GM04503 (cell line): ENCODE data around the gene MRPS16.

Source experiments
- DNase-seq: peaks from one replicate; pipeline ENCODE4 v3.0.0-alpha.2; 2012; ENCODE audit warnings: low read depth

The MRPS16 gene

DNA sequence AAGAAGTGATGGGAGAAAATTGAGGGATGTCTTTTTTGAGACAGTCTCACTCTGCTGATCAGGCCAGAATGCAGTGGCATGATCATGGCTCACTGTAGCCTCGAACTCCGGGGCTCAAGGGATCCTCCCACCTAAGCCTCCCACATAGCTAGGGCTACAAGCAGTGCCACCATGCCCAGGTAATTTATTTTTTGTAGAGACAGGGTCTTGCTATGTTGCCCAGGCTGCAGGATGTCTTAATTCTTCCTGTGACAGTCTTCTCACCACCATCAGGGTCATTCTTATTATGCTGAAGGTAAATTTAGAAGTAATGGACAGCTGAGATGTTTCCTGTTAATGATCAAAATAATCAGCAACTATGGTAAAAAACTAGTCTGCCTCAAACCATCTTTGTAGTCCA, 12.5 kb downstream of the MRPS16 start:
- DNase-seq: no peak

DNA sequence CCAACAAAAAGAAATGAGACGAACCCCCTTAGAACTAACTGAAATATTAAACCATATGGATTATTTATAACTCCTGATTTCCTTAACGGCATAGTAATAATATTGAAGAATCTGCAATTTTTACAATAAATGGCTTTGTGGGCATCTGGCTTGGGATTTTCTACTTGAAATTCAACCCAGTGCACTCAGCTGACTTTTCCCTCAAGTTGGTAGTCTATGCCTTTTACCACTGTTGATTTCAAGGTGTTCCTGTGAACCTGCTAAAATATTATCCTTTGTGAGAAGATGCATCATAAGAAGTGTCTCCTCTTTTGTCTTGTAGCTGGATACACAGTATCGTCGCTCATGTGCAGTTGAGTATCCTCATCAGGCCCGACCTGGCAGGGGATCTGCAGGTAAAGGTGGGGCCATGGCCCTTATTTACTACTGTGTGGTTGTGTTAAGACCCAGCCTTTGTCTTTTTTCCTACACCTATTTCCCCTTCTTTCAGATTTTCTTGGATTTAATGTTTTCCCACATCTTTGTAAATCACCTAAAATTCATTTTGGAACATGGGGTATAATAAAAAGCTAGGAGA, 13.4 kb downstream of the MRPS16 start:
- no peak for DNase-seq

DNA sequence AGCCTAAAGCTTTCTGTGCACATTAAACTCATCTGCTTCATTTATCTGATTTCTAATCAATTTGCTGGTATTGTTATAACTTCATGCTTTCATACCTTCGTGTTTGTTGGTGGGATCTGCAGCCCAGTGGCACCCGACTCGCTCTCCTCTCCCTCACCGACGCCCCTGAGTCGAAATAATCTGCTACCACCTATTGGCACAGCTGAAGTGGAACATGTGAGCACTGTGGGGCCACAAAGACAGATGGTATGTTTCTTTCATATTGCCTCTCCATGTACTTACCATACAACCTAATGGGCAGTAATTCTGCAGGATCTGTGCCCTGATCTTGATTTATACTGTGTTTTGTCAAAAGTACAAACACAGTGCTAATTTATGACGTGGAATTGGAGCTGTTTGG, 17.7 kb downstream of the MRPS16 start:
- no peak for DNase-seq

DNA sequence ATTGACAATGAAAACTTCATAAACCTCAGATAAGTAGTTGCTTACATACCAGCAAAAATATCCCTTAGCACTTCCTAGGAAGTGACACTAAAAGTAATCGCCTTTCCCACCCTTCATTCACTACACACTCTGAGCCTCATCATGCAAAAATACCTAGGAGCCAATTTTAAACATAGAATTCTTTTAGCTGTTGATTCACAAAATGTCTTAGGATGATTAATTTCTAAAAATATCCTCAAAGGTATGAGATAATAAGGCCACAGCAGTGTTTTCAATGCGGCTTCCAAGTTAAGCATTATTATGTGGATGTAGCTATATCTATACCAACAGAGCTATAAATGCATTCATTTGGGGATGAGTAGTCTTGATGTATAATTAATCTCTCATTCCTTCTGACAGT, 18.6 kb downstream of the MRPS16 start:
- DNase-seq: no peak

DNA sequence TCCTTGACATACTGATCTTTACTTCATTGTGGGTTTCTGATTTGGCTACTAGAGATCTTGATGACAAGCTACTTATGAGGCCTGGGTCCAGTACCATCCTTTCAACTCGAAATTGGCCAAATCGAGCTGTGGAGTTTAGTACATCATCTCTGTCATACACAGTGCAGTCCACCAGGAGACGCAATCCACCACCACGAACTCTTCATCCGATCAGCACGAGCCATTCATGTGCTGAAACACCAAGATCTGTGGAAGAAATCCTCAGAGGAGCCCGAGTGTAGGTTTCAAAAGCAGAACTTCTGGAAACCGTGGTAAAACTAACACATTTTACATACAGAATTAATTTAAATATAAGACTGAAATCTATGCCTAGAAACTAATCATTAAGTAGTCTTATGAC, 19.6 kb downstream of the MRPS16 start:
- DNase-seq: no peak

DNA sequence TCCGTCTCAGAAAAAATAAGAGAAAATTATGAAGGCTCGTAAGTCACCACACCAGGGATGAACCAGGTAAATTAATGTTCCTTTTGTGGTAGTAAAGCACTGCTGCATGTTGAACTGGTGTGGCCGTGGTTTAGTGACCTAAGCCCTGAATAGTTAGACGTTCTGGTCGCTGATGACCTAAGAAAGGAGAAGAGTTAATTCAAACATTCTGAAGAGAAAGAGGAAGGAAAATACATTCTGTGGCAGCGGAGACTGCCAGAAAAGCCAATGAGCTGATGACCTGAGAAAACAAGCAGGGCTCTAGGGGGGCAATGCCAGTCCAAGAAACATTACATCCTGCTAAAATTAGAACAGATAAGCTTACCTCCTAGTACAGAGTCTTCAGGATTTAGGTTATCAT, 22.9 kb downstream of the MRPS16 start:
- no peak for DNase-seq

DNA sequence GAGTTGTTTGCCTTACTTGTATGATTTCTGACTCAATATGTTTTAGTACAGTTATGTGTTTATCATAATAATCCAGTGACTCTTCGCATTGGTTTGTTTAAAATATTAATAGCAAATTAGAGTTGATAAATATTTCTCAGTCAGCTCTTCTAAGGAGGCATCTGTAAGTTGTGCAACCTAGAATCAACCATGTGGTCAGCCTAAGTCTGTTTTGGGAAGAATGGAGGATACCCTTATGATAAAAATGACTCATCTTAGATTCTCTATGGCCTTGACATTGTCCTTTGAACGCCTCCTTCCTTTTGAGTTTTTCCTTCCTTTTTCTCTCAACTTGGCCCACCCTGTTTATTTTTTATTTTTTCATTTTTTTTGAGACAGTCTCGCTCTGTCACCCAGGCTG, 24.2 kb downstream of the MRPS16 start:
- DNase-seq: no peak

DNA sequence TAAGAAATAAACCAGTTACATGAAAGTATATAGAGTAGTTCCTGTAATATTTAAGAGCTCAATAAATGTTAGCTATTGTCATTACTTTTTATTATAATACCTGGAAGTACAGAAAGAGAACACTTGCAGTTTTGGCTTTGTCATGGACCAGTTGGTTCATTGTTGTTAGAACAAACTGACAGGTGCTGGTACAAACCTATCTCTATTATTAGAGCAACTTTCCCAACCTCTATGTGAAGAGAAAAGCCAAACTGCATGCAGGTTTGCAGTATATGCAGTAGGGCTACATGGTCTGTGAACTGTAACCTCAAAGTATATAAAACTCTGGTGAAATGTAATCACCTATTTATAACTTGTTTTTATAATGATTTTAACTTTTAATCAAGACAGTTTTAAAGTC, 25.8 kb downstream of the MRPS16 start:
- no peak for DNase-seq

DNA sequence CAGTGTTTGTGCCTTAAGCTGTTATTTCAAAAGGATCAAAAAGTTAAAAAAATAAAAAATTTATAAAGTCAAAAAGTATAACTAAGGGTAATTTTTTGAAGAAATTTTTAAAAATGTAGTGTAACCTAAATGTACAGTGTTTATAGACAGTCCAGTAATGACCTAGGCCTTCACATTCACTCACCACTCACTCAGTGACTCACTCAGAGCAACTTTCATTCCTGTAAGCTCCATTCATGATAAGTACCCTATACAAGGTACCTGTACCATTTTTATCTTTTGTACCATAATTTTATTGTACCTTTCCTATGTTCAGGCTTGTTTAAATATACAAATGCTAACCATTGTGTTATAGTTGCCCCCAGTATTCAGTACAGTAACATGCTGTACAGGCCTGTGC, 26.9 kb downstream of the MRPS16 start:
- no peak for DNase-seq

DNA sequence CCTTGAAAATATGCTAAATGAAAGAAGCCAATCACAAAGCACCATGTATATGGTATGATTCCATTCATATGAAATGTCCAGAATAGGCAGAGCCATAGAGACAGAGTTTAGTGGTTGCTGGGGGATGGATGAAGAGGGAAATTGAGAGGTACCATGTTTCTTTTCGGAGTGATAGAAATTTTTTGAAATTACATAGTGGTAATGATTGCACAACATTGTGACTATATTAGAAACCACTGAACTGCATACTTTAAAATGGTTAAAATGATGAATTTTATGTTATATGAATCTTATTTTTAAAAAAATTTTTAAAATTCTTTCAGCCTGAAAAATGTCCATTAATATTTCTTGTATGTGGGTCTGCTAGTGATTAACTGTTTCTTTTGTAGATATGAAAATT, 31.5 kb downstream of the MRPS16 start:
- DNase-seq: no peak

DNA sequence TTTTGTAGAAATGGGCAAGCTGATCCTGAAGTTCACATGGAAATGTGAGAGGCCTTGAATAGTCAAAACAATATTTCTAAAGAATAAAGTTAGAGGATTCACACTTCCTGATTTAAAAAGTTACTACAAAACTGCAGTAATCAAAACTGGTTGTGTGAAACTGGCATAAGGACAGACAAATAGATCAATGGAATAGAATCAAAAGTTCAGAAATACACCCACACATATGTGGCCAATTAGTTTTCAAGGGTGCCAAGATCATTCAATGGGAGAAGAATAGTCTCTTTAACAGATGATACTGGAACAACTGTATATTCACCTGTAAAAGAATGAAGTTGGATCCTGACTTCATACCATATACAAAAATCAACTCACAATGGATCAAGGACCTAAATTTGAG, 33.1 kb downstream of the MRPS16 start:
- DNase-seq: no peak

DNA sequence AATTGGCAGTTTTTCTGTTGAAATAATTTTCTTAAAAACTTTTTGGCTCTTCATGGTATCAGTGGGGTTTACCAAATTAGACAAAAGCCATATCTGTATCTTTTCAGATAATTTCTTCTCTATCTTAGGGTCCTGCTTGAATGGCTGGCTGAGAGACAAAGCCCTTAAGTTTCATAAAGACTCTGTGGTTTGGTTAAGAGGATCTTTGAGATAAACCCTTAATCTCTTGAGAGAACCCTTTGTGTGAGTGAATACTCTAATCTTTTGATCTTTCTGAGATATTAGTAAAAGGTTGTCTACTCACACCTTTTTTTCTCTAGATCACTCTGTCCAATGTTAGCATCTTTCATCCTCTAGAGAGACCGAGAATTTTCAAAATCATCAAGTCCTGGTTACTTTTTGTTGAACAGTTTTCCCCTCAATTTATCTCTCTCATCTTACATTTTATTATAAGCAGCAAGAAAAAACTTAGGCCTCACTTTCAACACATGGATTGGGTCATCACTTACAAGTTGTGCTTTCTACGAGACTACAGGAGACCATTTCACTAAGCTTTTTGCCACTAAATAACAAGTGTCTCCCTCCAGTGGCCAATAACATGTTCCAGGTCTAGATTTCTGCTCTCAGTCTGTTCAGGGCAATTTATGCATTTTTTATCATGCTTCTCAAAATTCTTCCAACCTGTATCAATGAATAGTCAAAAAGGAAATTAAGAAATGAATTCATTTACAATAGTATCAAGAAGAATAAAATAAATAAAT, 33.8 kb downstream of the MRPS16 start:
- DNase-seq: no peak

DNA sequence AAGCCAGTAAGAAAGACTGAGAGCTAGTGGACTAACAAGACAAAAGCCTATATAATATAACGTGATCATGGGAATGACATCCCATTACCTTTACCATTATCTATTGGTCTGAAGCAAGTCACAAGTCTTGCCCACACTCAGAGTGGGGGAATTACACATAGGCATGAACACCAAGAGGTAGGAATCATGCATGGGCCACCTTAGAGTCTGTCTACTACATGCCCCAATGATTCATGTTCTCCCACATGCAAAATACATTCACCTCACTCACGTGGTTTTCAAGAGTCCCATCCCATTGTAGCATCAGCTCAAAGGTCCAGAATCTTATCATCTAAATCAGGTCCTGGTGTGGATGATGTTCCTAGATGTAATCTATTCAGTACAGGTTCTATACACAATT, 34.8 kb downstream of the MRPS16 start:
- DNase-seq: no peak

DNA sequence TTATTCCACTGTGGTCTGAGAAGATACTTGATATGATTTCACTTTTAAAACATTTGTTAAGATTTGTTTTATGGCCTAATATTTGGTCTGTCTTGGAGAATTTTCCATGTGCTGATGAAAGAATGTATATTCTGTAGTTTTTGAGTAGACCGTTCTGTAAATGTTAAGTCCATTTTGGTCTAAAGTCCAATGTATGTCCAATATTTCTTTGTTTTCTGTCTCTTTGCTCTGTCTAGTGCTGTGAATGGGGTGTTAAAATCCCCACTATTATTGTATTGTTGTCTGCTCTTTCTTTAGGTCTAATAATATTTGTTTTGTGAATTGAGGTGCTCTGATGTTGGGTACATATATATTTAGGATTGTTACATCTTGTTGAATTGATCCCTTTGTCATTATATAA, 36.7 kb downstream of the MRPS16 start:
- DNase-seq: no peak

DNA sequence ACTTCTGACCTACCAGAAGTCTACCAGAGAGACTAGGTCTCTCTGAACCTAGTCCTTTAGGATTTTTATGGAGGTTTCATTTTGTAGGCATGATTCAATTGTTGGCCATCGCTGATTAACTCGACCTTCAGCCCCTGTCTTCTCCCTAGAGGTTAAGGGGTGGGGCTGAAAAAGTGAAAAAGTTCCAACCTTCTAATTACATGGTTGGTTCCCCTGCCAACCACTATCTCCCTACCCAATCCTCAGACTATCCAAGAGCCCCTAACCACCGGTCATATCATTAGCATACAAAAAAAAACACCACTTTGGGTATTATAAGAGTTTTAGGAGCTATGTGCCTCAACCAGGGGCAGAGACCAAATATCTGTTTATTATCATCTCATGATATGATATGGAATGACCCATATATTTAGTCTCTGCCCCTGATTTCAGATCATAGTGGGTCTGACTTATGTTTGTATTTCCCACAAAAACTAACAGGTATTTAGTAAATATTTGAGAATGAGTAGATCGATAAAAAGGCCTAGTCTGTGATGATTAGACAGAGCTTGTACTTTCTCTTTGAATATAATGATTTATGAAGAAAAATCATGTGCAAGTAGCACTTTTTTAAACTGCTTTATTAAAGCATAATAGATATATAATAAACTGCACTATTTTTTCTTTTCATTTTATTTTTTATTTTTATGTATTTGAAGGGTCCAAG, 41.2 kb downstream of the MRPS16 start:
- DNase-seq: no peak

DNA sequence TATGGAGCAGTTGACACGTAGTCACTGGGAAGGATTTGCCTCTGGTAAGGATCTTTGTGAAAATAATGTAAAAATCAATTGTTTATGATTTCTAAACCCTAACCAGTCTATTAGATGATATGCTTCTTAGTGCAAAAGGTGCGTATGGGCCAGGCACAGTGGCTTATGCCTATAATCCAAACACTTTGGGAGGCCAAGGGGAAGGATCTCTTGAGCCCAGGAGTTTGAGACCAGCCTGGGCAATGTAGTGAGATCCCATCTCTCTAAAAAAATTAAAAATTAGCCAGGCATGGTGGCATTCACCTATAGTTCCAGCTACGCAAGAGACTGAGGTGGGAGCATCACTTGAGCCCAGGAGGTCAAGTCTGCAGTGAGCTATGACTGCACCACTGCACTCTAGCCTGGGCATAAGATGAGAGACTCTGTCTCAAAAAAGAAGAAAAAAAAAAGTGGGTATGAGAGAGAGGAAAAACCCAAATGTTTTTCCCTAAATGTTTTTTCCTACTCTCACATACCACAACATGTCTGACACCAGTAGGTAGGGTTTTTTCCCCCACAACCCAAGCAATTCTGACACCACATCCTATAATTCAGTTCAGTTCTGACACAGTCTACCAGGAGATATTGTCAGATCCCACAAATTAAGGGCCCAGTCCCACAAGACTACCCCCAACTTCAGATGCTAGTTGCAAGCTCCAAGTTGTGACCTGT, 41.9 kb downstream of the MRPS16 start:
- DNase-seq: no peak

DNA sequence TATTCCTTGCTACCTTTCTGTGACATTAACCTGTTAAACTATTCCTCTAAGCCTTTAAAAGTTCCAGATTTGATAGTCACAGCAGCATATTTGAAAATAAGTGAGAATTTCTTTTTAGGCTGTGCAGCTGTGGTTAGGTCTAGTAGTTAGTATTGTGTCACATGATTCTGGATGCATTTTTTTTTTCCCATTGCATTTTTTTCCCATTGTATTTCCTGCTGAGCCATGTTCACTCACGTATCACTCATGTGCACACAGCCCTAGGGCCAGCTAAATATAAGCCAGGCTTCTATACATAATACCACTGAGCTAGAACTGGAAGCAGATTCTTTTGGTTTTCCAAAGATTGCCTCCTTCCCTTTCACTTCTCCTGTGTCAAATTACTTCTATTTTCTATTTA, 42.7 kb downstream of the MRPS16 start:
- DNase-seq: peak; percentile 22

DNA sequence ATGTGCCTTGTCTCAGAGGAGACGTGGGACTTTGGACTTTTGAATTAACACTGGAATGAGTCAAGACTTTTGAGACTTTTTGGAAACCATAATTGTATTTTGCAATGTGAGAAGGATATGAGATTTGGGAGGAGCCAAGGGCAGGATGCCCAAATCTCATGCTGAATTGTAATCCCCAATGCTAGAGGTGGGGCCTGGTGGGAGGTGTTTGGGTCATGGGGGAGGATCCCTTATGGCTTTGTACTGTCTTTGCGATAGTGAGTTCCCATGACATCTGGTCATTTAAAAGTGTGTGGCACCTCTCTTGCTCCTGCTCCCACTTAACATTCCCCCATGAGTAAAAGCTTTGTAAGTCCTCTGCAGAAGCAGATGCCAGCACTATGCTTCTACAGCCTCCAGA, 44.6 kb downstream of the MRPS16 start:
- DNase-seq: no peak

DNA sequence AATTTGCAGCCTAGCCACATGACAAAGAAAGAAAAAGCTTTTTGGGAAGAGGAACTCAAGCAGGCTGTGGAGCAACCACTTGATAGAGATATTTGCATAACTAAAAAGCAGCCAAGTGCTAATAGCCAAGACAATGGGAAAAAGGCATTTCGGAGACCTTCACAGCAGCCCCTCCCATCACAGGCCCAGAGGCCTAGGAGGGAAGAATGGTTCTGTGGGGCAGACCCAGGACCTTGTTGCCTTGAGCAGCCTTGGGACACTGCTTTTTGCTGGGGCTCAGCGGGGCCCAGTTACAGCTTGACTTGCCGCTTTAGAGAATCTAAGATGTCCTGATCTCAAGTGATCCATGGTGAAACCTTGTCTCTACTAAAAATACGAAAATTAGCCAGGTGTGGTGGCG, 46.1 kb downstream of the MRPS16 start:
- no peak for DNase-seq

DNA sequence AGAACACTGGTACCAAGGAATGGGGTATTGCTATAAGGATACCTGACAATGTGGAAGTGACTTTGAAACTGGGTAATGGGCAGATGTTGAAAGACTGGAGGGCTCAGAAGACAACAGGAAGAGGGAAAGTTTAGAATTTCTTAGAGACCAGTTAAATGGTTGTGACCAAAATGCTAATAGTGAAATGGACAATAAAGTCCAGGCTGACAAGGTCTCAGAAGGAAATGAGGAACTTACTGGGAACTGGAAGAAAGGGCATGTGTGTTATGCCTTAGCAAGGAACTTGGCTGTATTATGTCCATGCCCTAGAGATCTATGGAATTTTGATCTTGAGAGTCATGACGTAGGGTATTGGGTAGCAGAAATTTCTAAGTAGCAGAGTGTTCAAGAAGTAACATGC, 46.6 kb downstream of the MRPS16 start:
- no peak for DNase-seq

DNA sequence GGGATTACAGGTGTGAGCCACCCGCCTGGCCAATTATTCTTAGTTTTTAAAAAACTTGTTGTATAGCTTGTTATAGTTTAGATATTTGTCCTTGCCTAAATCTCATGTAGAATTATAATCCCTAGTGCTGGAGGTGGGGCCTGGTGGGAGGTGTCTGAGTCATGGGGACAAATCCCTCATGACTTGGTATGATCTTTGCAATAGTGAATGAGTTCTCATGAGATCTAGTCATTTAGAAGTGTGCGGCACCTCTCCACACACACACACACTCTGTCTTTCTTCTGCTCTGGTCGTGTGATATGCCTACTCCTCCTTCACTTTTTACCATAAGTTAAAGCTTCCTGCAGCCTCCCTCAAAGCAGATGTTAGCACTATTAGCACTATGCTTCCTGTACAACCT, 47.4 kb downstream of the MRPS16 start:
- no peak for DNase-seq
